Psoas muscle (tissue), 8 donors: ENCODE results near the gene OTOP3. TPM values are rescaled to one million over a fixed set of nuclear protein-coding genes. Genes with fewer than 3 reads are reported as not detected.
"Not testable (repeated sequence)": the region's sequence is repeated elsewhere in the genome, so short reads cannot be mapped to it uniquely, and the experiment has no call there.

ENCODE experiments used
- ATAC-seq, 4 donors: fragments of 200-7000 bp; cut with Tn5 transposase; one replicate each; pipeline ENCODE4 v1.9.1; 2020; ENCODE audit warnings: moderate library complexity in 3 of 4, mild to moderate bottlenecking in 2 of 4
- DNase-seq, 2 donors: peaks; one replicate each; pipeline ENCODE4 v3.0.0-alpha.2; 2020
- H3K27ac ChIP-seq: fragments of 200-600 bp; one replicate; pipeline ENCODE4 v1.8.0; 2022
- H3K27me3 ChIP-seq, 3 donors: fragments of 200-600 bp in 1 of 3; one replicate each; pipeline versions ENCODE4 v1.6.1 to v1.8.0; 2013 to 2022; ENCODE audit warnings: low read length in 2 of 3, mild to moderate bottlenecking in 2 of 3, moderate library complexity in 1 of 3; ENCODE audit not compliant: insufficient read depth in 3 of 3
- H3K36me3 ChIP-seq, 2 donors: fragments of 200-600 bp in 1 of 2; one replicate each; pipeline versions ENCODE4 v1.6.1 to v1.8.0; 2013 to 2022; ENCODE audit warnings: low read depth in 1 of 2, mild to moderate bottlenecking in 1 of 2, moderate library complexity in 1 of 2; ENCODE audit not compliant: insufficient read depth in 1 of 2
- H3K4me1 ChIP-seq: fragments of 200-600 bp; one replicate; pipeline ENCODE4 v1.8.0; 2022
- H3K4me3 ChIP-seq: fragments of 200-600 bp; one replicate; pipeline ENCODE4 v1.8.0; 2022; ENCODE audit warnings: mild to moderate bottlenecking
- H3K9me3 ChIP-seq: fragments of 200-600 bp; one replicate; pipeline ENCODE4 v1.8.0; 2022
- CTCF ChIP-seq: fragments of 200-600 bp; IDR thresholded peaks from one replicate; pipeline ENCODE4 v1.8.0; 2022; ENCODE audit warnings: antibody characterized with exemption
- WGBS, 3 donors: extraction: QIAGEN DNeasy Blood & Tissue Kit; methylation state at CpG; one replicate each; pipeline versions ENCODE4 v1.1.6 to v1.1.7; 2013; 5-methylcytosine and 5-hydroxymethylcytosine counted together
- intact Hi-C, 2 donors: fragments of 100-400 bp; cut with DNase I; formaldehyde crosslinking; loops; one replicate each; pipeline versions ENCODE4 v1.11.0 to v1.14.2; 2022
- polyA plus RNA-seq, 3 donors: library from polyadenylated mRNA; stranded (reverse); fragments of 200-250 nt; gene quantifications; one replicate each; pipeline ENCODE4 v1.2.3, GENCODE V29; 2013
- total RNA-seq, 4 donors: library from RNA; stranded (reverse); fragmentation: NEBNext Ultra II Directional in 2 of 4; extraction: Animal tissue kit (Norgen Biotek cat#: 25700) in 2 of 4; gene quantifications; one replicate each; pipeline versions ENCODE4 v1.2.1 to v1.2.4, GENCODE V29; 2021 to 2023
- donor health status: healthy with polysubstance abuse.
- donor health status: DM: no; HTN: no; CAD: no; lungs with moderate emphysema.
- donor health status: Bipolar disorder and iron deficiency.
- donor health status: healthy.
- donor health status: DM: yes; HTN: yes; CAD: no.
- donor health status: DM: no; HTN: no; CAD: no.
- donor health status: DM: no; HTN: no; CAD: no.
- donor health status: DM: yes; HTN: yes; CAD: no.

The OTOP3 gene
- total and polyA plus RNA-seq, 7 donors: 0.04 TPM; not detected in 6

DNA sequence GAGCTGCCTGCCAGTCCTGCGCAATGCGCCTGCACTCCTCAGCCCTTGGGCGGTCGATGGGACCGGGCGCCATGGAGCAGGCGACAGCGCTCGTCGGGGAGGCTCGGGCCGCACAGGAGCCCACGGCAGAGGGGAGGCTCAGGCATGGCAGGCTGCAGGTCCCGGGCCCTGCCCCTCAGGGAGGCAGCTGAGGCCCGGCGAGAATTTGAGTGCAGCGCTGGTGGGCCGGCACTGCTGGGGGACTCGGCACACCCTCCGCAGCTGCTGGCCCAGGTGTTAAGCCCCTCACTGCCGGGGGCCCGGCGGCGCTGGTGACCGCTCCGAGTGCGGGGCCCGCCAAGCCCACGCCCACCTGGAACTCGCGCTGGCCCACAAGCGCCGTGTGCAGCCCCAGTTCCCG is 28.7 kb upstream of the OTOP3 start:
- TF ChIP-seq CTCF: no peak
- no peak overlapping the region for H3K4me3 ChIP-seq
- no peak for ATAC-seq
- H3K27ac ChIP-seq: no peak overlapping the region
- no peaks in the 10 kb centered on the region for H3K36me3 ChIP-seq
- 91 to 96% (median 93%) methylated on average over 19 to 34 of the region's 34 CpGs for WGBS, 3 donors
- intact Hi-C loops: loop anchor here in 1 of 2 donors (10.0 kb wide), 1 partner anchor 58 kb away; no protein-coding TSS in a partner anchor
- no peaks in the 10 kb centered on the region for H3K4me1 ChIP-seq
- no peaks in the 10 kb centered on the region for H3K9me3 ChIP-seq
- DNase-seq: no peak
- peaks cover 0 to 33% (median 7%) of the 10 kb centered on the region in 3 donors for H3K27me3 ChIP-seq

- ATAC-seq: not testable (repeated sequence)
- WGBS, 3 donors: 62 to 68% (median 67%) methylated on average over 4 of the region's 4 CpGs
- peaks cover 0 to 23% (median 0%) of the 10 kb centered on the region in 3 donors for H3K27me3 ChIP-seq
Measured at GRCh38 chr17:74909097-74909496, 26.6 kb upstream of the OTOP3 start.

GRCh38 chr17:74911423-74911822 is 24.3 kb upstream of the OTOP3 start:
- WGBS, 3 donors: 64 to 83% (median 75%) methylated on average over 8 of the region's 8 CpGs
- intact Hi-C loops, H3K4me1 ChIP-seq, H3K9me3 ChIP-seq, ATAC-seq, H3K36me3 ChIP-seq, DNase-seq, H3K4me3 ChIP-seq, H3K27ac ChIP-seq: not testable (repeated sequence)
- peaks cover 0 to 24% (median 0%) of the 10 kb centered on the region in 3 donors for H3K27me3 ChIP-seq

More at GRCh38 chr17:74909097-74909496, 26.6 kb upstream of the OTOP3 start:
- H3K9me3 ChIP-seq, H3K4me3 ChIP-seq, H3K36me3 ChIP-seq, DNase-seq, H3K4me1 ChIP-seq, H3K27ac ChIP-seq: not testable (repeated sequence)
- intact Hi-C loops: loop anchor here in 1 of 2 donors (10.0 kb wide), 1 partner anchor 56 kb away; no protein-coding TSS in a partner anchor

DNA sequence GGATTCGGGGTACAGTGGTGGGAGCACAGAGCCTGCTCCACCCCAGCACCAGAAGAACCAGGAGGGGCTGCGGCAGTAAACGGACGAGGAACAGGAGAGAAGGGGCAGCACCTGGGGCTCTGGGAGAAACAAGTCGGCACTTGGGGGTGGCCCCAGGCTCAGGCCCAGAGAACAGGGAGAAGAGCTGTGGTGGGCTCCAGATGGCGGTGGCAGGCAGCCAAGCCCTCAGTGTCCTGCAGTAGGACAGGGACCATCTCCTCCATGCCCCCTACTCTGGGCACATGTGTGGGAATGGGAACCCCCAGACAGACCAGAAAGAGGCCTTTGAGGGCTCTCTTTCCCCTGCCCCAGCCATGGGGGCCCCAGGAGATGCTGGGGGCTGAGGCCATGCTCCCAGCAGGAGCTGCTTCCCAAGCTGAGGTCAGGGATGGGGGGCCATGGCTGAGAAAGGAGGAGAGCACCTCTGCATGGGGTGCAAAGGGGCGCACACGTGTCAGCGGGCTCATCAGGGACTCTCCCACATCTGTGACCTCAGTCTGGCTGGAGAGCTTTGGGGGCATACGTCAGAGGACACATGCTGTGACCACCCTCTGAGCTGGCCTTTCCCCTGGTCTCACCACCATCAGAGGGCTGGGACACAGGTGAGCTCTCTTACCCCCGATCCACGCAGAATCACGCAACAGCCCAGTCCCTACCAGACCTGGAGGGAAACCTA is 19.4 kb upstream of the OTOP3 start:
- no peak overlapping the region for H3K4me3 ChIP-seq
- no peaks in the 10 kb centered on the region for H3K36me3 ChIP-seq
- DNase-seq (no peak), ATAC-seq (no peak)
- peaks cover 0 to 58% (median 0%) of the 10 kb centered on the region in 3 donors for H3K27me3 ChIP-seq
- intact Hi-C loops: no loop called here
- H3K27ac ChIP-seq: no peak overlapping the region
- TF ChIP-seq CTCF: no peak
- WGBS, 3 donors: 72 to 74% (median 73%) methylated on average over 13 of the region's 13 CpGs
- H3K4me1 ChIP-seq: no peaks in the 10 kb centered on the region
- no peaks in the 10 kb centered on the region for H3K9me3 ChIP-seq

DNA sequence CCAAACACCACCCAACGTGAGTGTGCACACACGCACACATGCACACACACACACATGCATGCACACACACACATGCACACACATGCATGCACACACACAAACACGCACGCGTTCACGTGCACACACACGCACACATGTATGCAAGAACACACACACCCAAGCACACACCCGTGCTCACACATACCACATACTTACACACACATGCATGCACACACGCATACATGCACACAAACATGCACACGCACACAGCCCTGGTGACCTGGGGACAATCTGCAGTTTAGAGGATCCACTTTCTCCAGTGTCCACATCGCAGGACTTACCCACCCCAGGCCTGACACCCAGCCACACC is 18.9 kb upstream of the OTOP3 start:
- H3K4me1 ChIP-seq: no peaks in the 10 kb centered on the region
- DNase-seq (no peak), ATAC-seq (no peak)
- no peaks in the 10 kb centered on the region for H3K9me3 ChIP-seq
- peaks cover 0 to 64% (median 1%) of the 10 kb centered on the region in 3 donors for H3K27me3 ChIP-seq
- H3K36me3 ChIP-seq: no peaks in the 10 kb centered on the region
- WGBS, 3 donors: 87 to 92% (median 92%) methylated on average over 11 of the region's 11 CpGs
- H3K4me3 ChIP-seq: no peak overlapping the region
- intact Hi-C loops: no loop called here
- H3K27ac ChIP-seq: no peak overlapping the region
- TF ChIP-seq CTCF: no peak
